Measurements from ENCODE around the gene PARP6.

Gene PARP6

GRCh38 chr15:72199721-72200212 lies 72.6 kb downstream of the PARP6 start:
- peak; percentile 55 for DNase-seq

- no peak for DNase-seq
Measured at GRCh38 chr15:72199205-72199515, 73.2 kb downstream of the PARP6 start.

GRCh38 chr15:72198356-72199204 lies 73.8 kb downstream of the PARP6 start:
- DNase-seq, result no peak

GRCh38 chr15:72197460-72198355 lies 74.6 kb downstream of the PARP6 start, which contains the start of gene GRAMD2A:
TSS of gene GRAMD2A (minus strand) at chr15:72197787.
- DNase-seq, result peak; percentile 62

GRCh38 chr15:72197041-72197459 lies 75.3 kb downstream of the PARP6 start:
- DNase-seq, result no peak

GRCh38 chr15:72196409-72197040 lies 75.8 kb downstream of the PARP6 start:
- peak; percentile 32 for DNase-seq

- DNase-seq, result peak; percentile 75
Measured at GRCh38 chr15:72195101-72195511, 77.2 kb downstream of the PARP6 start.

GRCh38 chr15:72193836-72194396 lies 78.4 kb downstream of the PARP6 start:
- no peak for DNase-seq

GRCh38 chr15:72192416-72192815 lies 79.9 kb downstream of the PARP6 start:
- no peak for DNase-seq
